HFFc6 (cell line): ENCODE measurements around the gene LBR. TPM values are rescaled to one million over a fixed set of nuclear protein-coding genes. Genes with fewer than 3 reads are reported as not detected.

Experiments used
- DNase-seq: peaks from one replicate; pipeline ENCODE4 v3.0.0-alpha.2; 2018
- H3K27ac Mint-ChIP-seq: 2 replicates; pipeline ENCODE4 v1.8.0; 2020; ENCODE audit warnings: mild to moderate bottlenecking, mixed read lengths
- H3K27me3 Mint-ChIP-seq: 2 replicates; pipeline ENCODE4 v1.8.0; 2021; ENCODE audit warnings: mild to moderate bottlenecking, moderate library complexity, mixed read lengths; ENCODE audit not compliant: insufficient read depth
- H3K36me3 Mint-ChIP-seq: 2 replicates; pipeline ENCODE4 v1.8.0; 2021; ENCODE audit warnings: low read depth, mixed read lengths
- H3K4me1 Mint-ChIP-seq: 2 replicates; pipeline ENCODE4 v1.8.0; 2020; ENCODE audit warnings: low read depth, mixed read lengths
- H3K4me3 Mint-ChIP-seq: 2 replicates; pipeline ENCODE4 v1.8.0; 2020; ENCODE audit warnings: mild to moderate bottlenecking, moderate library complexity, mixed read lengths
- H3K9me3 Mint-ChIP-seq: 2 replicates; pipeline ENCODE4 v1.8.0; 2020; ENCODE audit warnings: mild to moderate bottlenecking, mixed read lengths
- total RNA-seq, 6 experiments: library from RNA; stranded (reverse); fragmentation: NEBNext Ultra II Directional; extraction: Animal tissue kit (Norgen Biotek cat#: 25700); gene quantifications; 2 replicates in 1 of 6; 3 replicates in 5 of 6; pipeline ENCODE4 v1.2.3, GENCODE V29; 2021
- TF ChIP-seq, protein P1 (sequence below): fragments of 200-600 bp; sonication (generic); IDR thresholded peaks from 2 replicates; pipeline ENCODE4 v1.5.0; 2021; ENCODE audit warnings: antibody characterized with exemption, mild to moderate bottlenecking

Gene LBR
- total RNA-seq, 6 experiments from 2014 or later: 20.7 to 42.7 (median 36.3) TPM

GRCh38 chr1:225453797-225454648 lies 26.2 kb upstream of the LBR start:
- Mint-ChIP-seq H3K27ac (no peak overlapping the region), H3K4me3 (no peak overlapping the region), H3K9me3 (no peaks in the 10 kb centered on the region), H3K27me3 (peaks cover 7% of the 10 kb centered on the region), H3K4me1 (peaks cover 29% of the 10 kb centered on the region), H3K36me3 (no peaks in the 10 kb centered on the region)
- no peak for DNase-seq
- TF ChIP-seq, protein P1, sequence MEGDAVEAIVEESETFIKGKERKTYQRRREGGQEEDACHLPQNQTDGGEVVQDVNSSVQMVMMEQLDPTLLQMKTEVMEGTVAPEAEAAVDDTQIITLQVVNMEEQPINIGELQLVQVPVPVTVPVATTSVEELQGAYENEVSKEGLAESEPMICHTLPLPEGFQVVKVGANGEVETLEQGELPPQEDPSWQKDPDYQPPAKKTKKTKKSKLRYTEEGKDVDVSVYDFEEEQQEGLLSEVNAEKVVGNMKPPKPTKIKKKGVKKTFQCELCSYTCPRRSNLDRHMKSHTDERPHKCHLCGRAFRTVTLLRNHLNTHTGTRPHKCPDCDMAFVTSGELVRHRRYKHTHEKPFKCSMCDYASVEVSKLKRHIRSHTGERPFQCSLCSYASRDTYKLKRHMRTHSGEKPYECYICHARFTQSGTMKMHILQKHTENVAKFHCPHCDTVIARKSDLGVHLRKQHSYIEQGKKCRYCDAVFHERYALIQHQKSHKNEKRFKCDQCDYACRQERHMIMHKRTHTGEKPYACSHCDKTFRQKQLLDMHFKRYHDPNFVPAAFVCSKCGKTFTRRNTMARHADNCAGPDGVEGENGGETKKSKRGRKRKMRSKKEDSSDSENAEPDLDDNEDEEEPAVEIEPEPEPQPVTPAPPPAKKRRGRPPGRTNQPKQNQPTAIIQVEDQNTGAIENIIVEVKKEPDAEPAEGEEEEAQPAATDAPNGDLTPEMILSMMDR: no peak

GRCh38 chr1:225451840-225452515 lies 24.1 kb upstream of the LBR start:
- Mint-ChIP-seq H3K4me1 (peaks cover 32% of the 10 kb centered on the region), H3K27me3 (peaks cover 12% of the 10 kb centered on the region), H3K36me3 (no peaks in the 10 kb centered on the region), H3K27ac (no peak overlapping the region), H3K4me3 (no peak overlapping the region), H3K9me3 (no peaks in the 10 kb centered on the region)
- no peak for DNase-seq
- TF ChIP-seq, protein P1: peak; percentile 25; the same call in 1 of the 2 replicates

DNA sequence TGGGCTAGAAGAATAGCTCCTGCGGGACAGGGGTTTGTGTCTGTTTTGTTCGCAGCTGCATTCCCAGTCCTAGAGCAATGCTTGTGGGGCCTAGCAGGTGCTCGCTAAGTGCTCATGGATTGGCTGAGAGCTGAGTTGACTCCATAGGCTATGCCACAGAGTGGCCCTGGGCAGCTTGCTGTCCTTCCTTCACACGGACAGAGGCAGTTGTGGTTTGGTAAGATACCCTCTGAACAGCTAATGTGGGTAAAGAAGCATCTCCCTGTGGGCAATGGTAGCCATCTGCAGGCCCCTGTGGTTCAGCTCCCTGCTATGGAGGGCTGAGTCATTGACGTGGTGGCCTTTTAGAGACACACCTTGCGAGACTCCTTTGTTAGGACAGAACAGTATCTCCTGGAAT lies 23.5 kb upstream of the LBR start:
- Mint-ChIP-seq H3K27me3 (peaks cover 12% of the 10 kb centered on the region), H3K36me3 (no peaks in the 10 kb centered on the region), H3K4me3 (no peak overlapping the region), H3K4me1 (peaks cover 33% of the 10 kb centered on the region), H3K27ac (no peak overlapping the region), H3K9me3 (no peaks in the 10 kb centered on the region)
- DNase-seq: no peak
- TF ChIP-seq, protein P1: no peak

- Mint-ChIP-seq H3K4me1 (peaks cover 33% of the 10 kb centered on the region), H3K4me3 (no peak overlapping the region), H3K27ac (no peak overlapping the region), H3K27me3 (peaks cover 12% of the 10 kb centered on the region), H3K9me3 (no peaks in the 10 kb centered on the region), H3K36me3 (no peaks in the 10 kb centered on the region)
- TF ChIP-seq, protein P1: no peak
- DNase-seq: no peak
Measured at GRCh38 chr1:225450491-225451191, 22.8 kb upstream of the LBR start.

DNA sequence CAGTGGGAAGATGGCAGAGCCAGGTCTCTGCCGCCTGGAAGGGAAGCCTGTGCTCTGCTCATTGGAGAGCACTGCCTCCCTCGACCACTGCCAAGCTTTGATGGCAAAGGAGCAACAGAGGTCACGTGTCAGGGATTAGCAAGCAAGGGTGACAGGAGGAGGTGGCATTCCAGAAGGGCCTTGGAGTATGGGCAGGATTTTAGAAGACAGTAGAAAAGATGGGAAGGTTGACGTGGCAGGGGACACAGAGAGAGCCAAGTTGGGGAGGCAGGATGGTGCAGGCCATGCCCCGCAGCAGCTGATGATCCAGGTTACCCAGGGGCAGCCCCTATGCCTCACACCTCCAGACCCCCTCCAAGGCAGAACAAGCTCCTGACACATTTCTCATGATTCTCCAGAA lies 21.9 kb upstream of the LBR start:
- Mint-ChIP-seq H3K4me1 (peaks cover 32% of the 10 kb centered on the region), H3K9me3 (no peaks in the 10 kb centered on the region), H3K27me3 (peaks cover 12% of the 10 kb centered on the region), H3K36me3 (no peaks in the 10 kb centered on the region), H3K27ac (no peak overlapping the region), H3K4me3 (no peak overlapping the region; the same call in 1 of the 2 replicates)
- TF ChIP-seq, protein P1: no peak
- no peak for DNase-seq
